CD4-positive, alpha-beta T cell treated with Interleukin-12 subunit alpha and Interleukin-12 subunit beta, for 1 hour (primary cell): Measurements from ENCODE around the gene VENTX.

Experiments used
- DNase-seq: peaks from one replicate; pipeline ENCODE4 v3.0.0-alpha.2; 2020

Gene VENTX

DNA sequence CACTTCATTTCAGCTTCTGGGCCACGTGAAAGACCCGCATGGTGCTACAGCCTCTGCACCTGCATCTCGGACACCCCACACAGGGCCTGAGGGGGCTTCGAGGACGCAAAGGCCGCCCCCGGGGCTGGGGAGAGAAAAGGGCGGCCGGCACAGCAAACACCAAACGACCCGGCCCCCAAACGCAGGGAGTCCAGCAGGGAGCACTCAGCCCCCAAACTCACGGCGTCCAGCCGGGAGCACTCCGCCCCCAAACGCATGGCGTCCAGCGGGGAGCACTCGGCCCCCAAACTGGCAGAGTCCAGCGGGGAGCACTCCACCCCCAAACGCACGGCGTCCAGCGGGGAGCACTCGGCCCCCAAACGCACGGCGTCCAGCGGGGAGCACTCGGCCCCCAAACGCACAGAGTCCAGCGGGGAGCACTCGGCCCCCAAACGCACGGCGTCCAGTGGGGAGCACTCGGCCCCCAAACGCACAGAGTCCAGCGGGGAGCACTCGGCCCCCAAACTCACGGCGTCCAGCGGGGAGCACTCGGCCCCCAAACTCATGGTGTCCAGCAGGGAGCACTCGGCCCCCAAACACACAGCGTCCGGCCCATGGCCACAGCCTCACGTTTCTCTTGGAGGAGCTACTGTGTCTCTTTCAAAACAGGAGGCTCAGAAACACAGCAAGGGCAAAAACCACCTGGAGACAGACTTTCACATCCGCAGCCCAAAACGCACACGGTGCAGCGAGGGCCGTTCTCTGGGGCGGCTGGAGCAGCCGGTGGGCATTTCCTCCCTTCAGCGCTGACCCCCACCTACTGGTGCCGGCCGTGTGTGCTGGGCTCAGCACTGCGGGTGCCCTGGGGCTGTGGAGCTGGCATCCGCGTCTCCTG, 34.6 kb upstream of the VENTX start:
- DNase-seq, result no peak

DNA sequence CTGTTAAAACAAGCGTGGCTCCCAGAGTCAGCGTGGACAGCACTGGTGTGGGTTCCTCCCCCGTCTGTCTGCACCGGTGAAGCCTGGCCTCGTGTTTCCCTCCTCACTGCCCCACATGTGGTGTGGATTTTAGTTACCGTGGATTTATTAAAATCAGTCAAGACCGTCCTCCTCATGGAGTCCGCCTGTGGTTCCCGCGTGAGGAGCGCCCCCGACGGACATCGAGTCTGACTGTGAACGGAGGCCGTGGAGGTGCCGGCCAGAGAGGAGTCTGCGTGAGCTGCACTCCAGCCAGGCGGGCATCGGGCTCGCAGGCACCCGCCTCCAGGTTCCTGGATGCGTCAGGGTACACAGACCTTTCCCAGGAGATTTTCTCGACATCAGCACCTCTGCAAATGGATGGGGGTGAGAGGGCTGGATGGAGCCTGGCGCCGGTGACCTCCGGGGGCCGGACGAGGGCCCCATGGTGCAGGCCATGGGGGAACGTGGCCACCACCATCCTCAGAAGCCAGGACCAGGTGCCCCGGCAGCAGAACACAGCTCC, 33.9 kb upstream of the VENTX start:
- no peak for DNase-seq

DNA sequence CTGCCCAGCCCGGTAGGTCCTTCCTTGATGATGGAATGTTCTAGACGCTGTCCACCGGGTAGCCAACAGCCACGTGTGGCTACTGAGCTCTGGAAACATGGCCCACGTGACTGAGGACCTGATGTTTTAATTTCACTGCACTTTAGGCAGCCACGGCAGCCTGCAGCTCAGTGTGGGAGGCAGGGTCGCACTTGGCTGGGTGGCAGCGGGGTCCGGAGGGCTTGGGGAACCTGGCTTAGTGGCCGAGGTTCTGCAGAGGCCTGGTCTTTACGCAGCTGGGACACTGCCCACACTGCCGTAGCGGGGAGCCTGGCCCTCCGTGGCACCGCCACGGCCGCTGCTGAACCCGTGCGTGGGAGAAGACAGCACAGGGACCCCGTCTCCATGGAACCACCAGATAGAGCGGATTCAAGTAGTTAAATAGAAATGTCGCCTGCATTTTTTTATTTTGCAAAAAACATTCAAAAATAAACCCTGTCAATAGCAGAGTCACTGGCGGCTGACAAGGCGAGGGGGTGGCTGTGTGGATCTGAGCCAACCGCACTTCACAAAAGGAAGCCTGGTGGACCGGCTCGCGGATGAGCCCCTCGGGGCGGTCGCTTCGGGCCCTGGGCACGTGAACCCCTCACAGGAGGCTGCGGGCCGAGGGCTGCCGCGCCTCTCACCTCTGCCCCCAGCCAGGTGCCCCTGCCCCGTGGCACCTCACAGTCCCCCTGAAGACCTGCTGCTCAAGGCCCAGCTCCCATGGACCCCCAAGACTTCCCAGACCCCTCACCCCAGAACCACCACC, 33.2 kb upstream of the VENTX start:
- no peak for DNase-seq

- no peak for DNase-seq
Observed at GRCh38 chr10:133205146-133205545, 32.5 kb upstream of the VENTX start.

- no peak for DNase-seq
Observed at GRCh38 chr10:133206356-133207040, 31.2 kb upstream of the VENTX start.

DNA sequence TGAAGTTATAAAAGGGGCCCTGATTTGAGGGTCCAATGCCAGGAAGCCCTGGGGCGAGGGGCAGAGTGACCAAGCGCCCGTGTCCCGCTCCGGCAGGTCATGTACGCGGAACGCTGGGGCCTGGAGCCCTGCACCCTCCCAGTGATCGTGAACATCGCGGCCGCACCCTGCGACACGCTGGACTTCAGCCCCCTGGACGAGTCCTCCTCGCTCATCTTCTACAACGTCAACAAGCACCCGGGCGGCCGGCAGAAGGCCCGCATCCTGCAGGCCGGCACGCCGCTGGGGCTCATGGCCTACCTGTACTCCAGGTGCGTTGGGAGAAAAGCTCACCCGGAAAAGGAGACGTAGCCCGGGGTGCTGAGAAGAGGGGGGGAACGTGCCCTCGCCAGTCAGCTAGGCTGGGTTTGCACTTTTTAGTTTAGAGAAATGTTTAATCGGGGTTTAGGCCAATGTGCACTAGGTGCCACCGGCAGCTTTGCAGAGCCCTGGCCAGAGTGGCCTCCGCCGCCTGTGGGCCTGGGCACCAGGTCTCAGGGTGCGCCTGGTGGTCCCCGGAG, 30.5 kb upstream of the VENTX start:
- no peak for DNase-seq

DNA sequence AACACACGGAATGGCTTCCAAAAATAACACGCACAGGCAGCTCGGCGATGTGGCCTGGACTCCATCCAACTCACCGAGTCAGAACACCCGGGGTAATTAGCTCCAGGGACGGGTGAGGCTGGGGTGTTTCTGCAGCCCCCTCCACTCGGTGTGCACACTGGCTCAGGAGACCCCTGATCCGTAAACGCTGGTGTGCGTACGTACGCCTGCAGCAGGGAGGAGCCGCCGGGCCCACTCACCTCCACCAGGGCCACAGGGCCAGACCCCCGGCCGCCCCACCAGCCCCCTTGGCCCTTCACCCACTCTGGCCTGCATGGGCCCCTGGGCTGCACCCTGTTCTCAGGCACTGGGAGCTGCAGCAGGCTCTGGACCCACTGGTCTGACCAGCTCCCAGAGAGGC, 30.0 kb upstream of the VENTX start:
- DNase-seq, result no peak

DNA sequence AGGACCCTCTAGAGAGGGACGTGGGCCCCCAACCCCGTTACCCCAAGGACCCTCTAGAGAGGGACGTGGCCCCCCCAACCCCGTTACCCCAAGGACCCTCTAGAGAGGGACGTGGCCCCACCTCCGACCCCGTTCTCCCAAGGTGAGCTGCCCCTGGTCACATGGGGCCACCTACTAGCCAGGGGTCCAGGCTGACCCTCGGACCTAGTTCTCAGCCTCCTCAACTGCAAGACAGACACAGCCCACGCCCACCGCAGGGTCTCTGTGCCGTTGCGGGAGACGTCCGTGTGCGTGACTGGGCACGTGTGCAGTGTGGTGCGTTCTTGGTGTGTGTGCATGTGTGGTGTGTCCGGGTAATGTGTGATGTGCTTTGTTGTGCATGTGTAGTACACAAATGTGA, 29.2 kb upstream of the VENTX start:
- DNase-seq, result no peak

DNA sequence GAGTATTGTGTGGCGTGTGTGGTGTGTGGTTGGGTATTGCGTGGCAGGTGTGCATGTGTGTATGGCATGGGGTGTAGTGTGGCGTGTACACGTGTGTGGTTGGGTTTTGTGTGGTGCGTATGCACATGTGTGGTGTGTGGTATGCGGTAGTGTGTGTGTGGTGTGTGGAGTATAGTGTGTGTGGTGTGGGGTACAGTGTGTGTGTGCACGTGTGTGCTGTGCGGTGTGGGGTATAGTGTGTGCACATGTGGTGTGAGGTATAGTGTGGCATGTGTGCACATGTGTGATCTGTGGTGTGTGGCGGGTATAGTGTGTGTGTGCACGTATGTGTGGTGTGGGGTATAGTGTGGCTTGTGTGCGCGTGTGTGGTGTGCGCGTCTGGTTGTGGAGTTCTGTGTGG, 28.5 kb upstream of the VENTX start:
- no peak for DNase-seq

DNA sequence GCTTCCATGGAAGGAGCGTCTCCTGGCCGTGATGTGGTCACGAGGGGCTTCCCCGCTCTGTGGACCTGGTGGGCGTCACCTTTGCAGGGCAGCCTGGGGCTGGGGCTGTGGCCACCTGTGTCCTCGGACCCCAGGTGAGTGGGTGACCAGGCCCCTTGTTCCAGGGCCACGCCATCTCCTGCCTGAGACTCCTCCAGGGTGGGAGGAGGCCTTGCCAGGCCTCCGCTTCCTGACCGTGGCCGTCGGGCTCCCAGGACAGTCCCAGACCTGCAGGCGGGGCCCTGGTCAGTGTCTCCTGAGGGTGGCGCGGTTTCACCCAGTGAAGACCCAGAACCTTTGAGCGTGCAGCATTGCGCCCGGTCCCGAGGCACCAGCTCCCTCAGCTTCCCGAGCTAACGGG, 28.0 kb upstream of the VENTX start:
- no peak for DNase-seq

DNA sequence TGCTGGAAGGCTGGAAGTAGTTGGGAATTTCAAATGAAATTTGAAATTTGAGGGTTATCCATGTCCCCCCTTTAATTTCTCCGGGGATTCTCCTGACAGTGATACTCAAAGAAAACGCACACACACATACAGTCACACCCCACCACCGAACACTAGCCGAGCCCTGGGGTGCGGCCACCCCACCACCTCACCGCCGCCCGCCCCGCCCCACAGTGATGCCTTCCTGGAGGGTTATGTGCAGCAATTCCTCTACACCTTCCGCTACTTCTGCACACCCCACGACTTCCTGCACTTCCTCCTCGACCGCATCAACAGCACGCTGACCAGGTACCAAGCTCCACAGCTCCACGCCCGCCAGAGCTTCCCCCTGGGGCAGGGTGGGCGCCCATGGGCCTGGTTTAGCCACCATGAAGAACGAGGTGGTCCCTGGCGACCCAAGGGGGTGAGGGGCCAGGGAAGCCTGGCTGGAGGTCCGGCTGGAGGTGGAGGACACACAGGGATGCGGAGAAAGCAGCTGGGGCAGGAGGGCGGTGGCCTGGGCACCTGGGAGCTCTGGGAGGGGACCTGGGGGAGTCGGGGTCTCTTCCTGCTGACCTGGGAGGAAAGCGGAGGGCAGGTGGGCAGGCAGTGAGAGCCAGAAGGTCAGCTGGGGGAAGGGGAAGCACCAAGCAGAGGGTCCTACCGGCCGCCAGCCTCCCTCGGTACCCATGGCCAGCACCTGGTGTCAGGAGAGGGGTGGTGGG, 27.1 kb upstream of the VENTX start:
- no peak for DNase-seq

GRCh38 chr10:133211141-133211830, 26.4 kb upstream of the VENTX start:
- DNase-seq, result no peak

DNA sequence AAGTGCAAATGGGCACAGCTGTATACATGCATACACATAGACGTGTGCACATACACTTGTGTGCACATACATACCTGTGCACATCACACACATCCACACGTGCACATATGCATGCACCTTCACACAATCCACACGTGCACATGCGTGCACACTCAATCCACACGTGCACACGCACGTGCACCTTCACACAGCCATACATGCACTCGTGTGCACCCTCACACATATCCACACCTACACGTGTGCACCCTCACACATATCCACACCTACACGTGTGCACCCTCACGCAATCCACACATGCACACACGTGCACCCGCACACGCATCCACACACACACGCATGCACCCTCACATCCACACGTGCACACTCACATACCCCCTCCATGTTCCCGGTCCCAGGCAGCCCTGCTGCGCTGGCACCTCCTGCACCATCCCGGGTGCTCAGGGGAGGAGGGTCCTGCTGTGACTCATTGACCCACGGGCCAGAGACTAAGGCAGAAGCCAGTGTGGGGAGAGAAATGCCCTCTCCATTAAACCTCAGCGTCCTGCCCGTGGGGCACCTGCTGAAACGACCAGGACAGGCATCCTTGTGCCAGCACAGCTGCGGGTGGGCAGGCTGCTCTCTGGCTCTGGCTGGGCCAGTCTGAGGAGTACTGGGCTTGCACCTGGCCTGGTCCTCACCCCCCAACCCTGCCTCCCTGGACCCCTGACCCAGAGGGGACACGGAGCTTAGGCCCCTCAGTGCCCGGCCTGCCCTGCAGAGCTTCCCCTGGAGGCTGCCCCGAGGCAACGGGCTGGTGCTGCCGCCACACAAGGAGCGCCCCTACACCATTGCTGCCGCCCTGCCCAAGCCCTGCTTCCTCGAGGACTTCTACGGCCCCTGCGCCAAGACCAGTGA, 25.4 kb upstream of the VENTX start:
- no peak for DNase-seq

- no peak for DNase-seq
Observed at GRCh38 chr10:133212853-133213494, 24.7 kb upstream of the VENTX start.

- DNase-seq, result no peak
Observed at GRCh38 chr10:133213641-133214467, 23.8 kb upstream of the VENTX start.

DNA sequence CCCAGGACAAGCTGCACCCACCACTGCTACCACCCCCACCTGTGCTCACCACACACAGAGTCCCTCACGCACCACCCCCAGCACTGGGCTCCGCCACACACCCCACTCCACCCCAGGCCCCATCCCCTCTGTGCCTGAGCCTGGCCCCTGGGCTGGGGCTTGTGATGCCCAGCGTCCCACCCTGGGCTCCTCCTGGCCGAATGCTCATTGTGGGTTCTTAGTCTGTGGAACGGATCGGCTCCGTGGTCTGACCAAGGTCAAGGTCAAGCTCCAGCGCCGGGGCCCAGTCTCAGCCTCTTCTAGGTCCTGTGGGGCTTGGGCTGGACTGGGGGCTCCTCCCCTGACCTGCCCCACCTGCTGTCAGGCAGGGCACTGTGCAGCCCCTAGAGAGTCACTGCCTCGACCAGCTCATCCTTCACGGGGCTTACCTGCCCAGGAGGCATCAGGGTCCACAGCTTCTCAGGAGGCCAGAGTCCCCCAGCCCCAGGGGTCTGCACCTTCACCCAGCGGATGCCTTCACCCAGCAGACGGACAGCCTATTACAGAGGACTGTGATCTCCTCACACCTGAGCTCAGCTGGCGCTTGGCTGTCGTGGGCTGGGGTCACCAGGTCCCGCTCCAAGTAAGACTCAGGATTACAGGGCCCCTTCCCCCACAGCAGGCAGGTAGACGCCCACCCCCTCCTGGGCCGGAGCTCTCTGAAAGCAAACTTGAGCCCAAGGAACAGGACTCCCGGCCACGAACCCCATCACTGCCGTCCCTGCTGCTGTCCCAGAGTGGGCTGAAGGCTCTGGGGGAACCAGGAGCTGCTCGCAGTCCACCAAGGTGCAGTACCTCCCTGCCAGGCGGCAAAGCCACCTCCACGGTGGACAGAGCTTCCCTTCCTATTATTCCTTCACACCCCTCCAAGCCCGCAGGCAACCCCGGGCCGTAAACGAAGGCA, 22.9 kb upstream of the VENTX start:
- no peak for DNase-seq

- no peak for DNase-seq
Observed at GRCh38 chr10:133215586-133215985, 22.1 kb upstream of the VENTX start.

GRCh38 chr10:133216776-133217175, 20.9 kb upstream of the VENTX start:
- no peak for DNase-seq
